ENCODE data around the gene KAT5. TPM values are rescaled to one million over a fixed set of nuclear protein-coding genes. Genes with fewer than 3 reads are reported as not detected.
"Not testable (repeated sequence)": the region's sequence is repeated elsewhere in the genome, so short reads cannot be mapped to it uniquely, and the experiment has no call there.

The KAT5 gene
- total RNA-seq, 4 donors from 2014 or later = 49.7 to 84.9 (median 81.6) TPM

- WGBS, 2 donors (ENCODE audit: low coverage in 1 of 2) = 45 to 49% methylated on average over 5 of the region's 5 CpGs
- no peaks in the 10 kb centered on the region for H3K4me1 ChIP-seq
- peaks cover 0 to 11% (median 0%) of the 10 kb centered on the region in 3 donors for H3K9me3 ChIP-seq
- no peaks in the 10 kb centered on the region for H3K27me3 ChIP-seq
- TF ChIP-seq EP300 (IDR thresholded peaks at IDR 0.05) (no peak), CTCF (IDR thresholded peaks at IDR 0.05) (no peak), POLR2AphosphoS5 (IDR thresholded peaks at IDR 0.05) (no peak), POLR2A (IDR thresholded peaks at IDR 0.05) (no peak)
- no peak for ATAC-seq
- no peaks in the 10 kb centered on the region for H3K36me3 ChIP-seq
- no peak overlapping the region for H3K4me3 ChIP-seq
- H3K27ac ChIP-seq = no peak overlapping the region
Observed at GRCh38 chr11:65730461-65730860, 18.4 kb downstream of the KAT5 start.

GRCh38 chr11:65735111-65735510 is 23.1 kb downstream of the KAT5 start:
- 57 to 70% methylated on average over 1 to 4 of the region's 4 CpGs for WGBS, 2 donors (ENCODE audit: low coverage in 1 of 2)
- H3K9me3 ChIP-seq = peaks cover 0 to 11% (median 0%) of the 10 kb centered on the region in 3 donors
- not testable (repeated sequence) for H3K27ac ChIP-seq, H3K4me3 ChIP-seq, H3K27me3 ChIP-seq, H3K4me1 ChIP-seq, ATAC-seq, H3K36me3 ChIP-seq

- no peak for ATAC-seq
- no peaks in the 10 kb centered on the region for H3K36me3 ChIP-seq
- TF ChIP-seq EP300 (IDR thresholded peaks at IDR 0.05) (no peak), POLR2AphosphoS5 (IDR thresholded peaks at IDR 0.05) (no peak), POLR2A (IDR thresholded peaks at IDR 0.05) (no peak), CTCF (IDR thresholded peaks at IDR 0.05) (no peak)
- H3K27me3 ChIP-seq = peaks cover 16% of the 10 kb centered on the region
- H3K4me1 ChIP-seq = no peaks in the 10 kb centered on the region
- no peak overlapping the region for H3K4me3 ChIP-seq
- no peak overlapping the region for H3K27ac ChIP-seq
- peaks cover 0 to 9% (median 0%) of the 10 kb centered on the region in 3 donors for H3K9me3 ChIP-seq
Observed at GRCh38 chr11:65736810-65737209, 24.8 kb downstream of the KAT5 start.

- Histone ChIP-seq H3K4me3 (no peak overlapping the region), H3K4me1 (no peaks in the 10 kb centered on the region), H3K9me3 (no peaks in the 10 kb centered on the region), H3K36me3 (no peaks in the 10 kb centered on the region), H3K27me3 (peaks cover 23% of the 10 kb centered on the region), H3K27ac (no peak overlapping the region)
- no peak for ATAC-seq
- TF ChIP-seq CTCF (IDR thresholded peaks at IDR 0.05) (no peak), EP300 (IDR thresholded peaks at IDR 0.05) (no peak), POLR2AphosphoS5 (IDR thresholded peaks at IDR 0.05) (no peak), POLR2A (IDR thresholded peaks at IDR 0.05) (no peak)
- WGBS, 2 donors (ENCODE audit: low coverage in 1 of 2) = 78 to 83% methylated on average over 2 of the region's 2 CpGs
Observed at GRCh38 chr11:65739022-65739421, 27.0 kb downstream of the KAT5 start.

- no peaks in the 10 kb centered on the region for H3K9me3 ChIP-seq
- H3K4me3 ChIP-seq = no peak overlapping the region
- H3K27me3 ChIP-seq = peaks cover 26% of the 10 kb centered on the region
- 75 to 88% methylated on average over 8 of the region's 8 CpGs for WGBS, 2 donors (ENCODE audit: low coverage in 1 of 2)
- no peaks in the 10 kb centered on the region for H3K36me3 ChIP-seq
- ATAC-seq = no peak
- no peak overlapping the region for H3K27ac ChIP-seq
- H3K4me1 ChIP-seq = no peaks in the 10 kb centered on the region
- TF ChIP-seq CTCF (IDR thresholded peaks at IDR 0.05) (no peak), POLR2AphosphoS5 (IDR thresholded peaks at IDR 0.05) (no peak), EP300 (IDR thresholded peaks at IDR 0.05) (no peak)
Observed at GRCh38 chr11:65741185-65741584, 29.1 kb downstream of the KAT5 start.

GRCh38 chr11:65742353-65742752 is 30.3 kb downstream of the KAT5 start:
- Histone ChIP-seq H3K36me3 (no peaks in the 10 kb centered on the region), H3K27ac (no peak overlapping the region), H3K9me3 (no peaks in the 10 kb centered on the region), H3K4me3 (no peak overlapping the region), H3K4me1 (no peaks in the 10 kb centered on the region), H3K27me3 (peaks cover 26% of the 10 kb centered on the region)
- 67 to 78% methylated on average over 1 of the region's 1 CpG for WGBS, 2 donors (ENCODE audit: low coverage in 1 of 2)
- no peak for ATAC-seq
- TF ChIP-seq CTCF (IDR thresholded peaks at IDR 0.05) (no peak), EP300 (IDR thresholded peaks at IDR 0.05) (no peak), POLR2A (IDR thresholded peaks at IDR 0.05) (no peak), POLR2AphosphoS5 (IDR thresholded peaks at IDR 0.05) (no peak)
